Measurements from ENCODE around the gene KDM5B.

- TF ChIP-seq CTCF (IDR thresholded peaks at IDR 0.05) (no peak), POLR2A (IDR thresholded peaks at IDR 0.05) (no peak)
Measured at GRCh38 chr1:202677433-202677832, 130.8 kb downstream of the KDM5B start.
